T follicular helper cell (primary cell): ENCODE measurements around the gene EML5.

Experiments used
- DNase-seq: peaks from one replicate; pipeline ENCODE4 v3.0.0-alpha.2; 2020; ENCODE audit warnings: low read depth

The EML5 gene

DNA sequence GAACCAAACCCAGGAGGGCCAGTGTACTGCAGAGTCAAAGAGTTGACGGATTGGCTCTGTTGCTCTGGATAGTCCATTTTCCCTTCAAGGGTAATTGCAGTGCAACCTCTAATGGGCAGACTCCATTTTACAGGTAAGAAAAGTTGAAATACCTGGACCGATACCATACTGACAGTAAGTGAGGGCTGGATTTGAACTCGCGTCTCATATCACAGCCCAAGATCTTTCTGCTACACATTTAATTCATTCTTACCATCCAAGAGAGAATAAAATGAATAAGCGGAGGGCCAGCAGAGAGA is 230.3 kb downstream of the EML5 start:
- no peak for DNase-seq
